Immature natural killer cell (primary cell): Measurements from ENCODE around the gene ZNF189. TPM values are rescaled to one million over a fixed set of nuclear protein-coding genes. Genes with fewer than 3 reads are reported as not detected.

ENCODE experiments used
- DNase-seq, 3 donors: peaks; one replicate each; pipeline ENCODE4 v3.0.0; 2022; ENCODE audit warnings: mixed read lengths in 1 of 3
- H3K27ac Mint-ChIP-seq, 6 donors: one replicate each; pipeline ENCODE4 v1.8.0; 2020; ENCODE audit warnings: mixed read lengths in 6 of 6, mild to moderate bottlenecking in 5 of 6, inconsistent platforms in 4 of 6, moderate library complexity in 3 of 6
- H3K27me3 Mint-ChIP-seq, 3 donors: one replicate each; pipeline ENCODE4 v1.8.0; 2020 to 2021; ENCODE audit warnings: low read depth in 3 of 3, mild to moderate bottlenecking in 3 of 3, mixed read lengths in 3 of 3, moderate library complexity in 3 of 3, inconsistent platforms in 1 of 3
- H3K36me3 Mint-ChIP-seq, 3 donors: one replicate each; pipeline ENCODE4 v1.8.0; 2020; ENCODE audit warnings: mixed read lengths in 3 of 3, inconsistent platforms in 2 of 3, mild to moderate bottlenecking in 2 of 3
- H3K4me1 Mint-ChIP-seq, 2 donors: one replicate each; pipeline ENCODE4 v1.8.0; 2020; ENCODE audit warnings: inconsistent platforms in 2 of 2, mild to moderate bottlenecking in 2 of 2, mixed read lengths in 2 of 2, moderate library complexity in 1 of 2
- H3K4me3 Mint-ChIP-seq, 5 donors: one replicate each; pipeline ENCODE4 v1.8.0; 2020; ENCODE audit warnings: mild to moderate bottlenecking in 5 of 5, mixed read lengths in 5 of 5, inconsistent platforms in 3 of 5, moderate library complexity in 3 of 5
- H3K9me3 Mint-ChIP-seq, 6 donors: one replicate each; pipeline ENCODE4 v1.8.0; 2020; ENCODE audit warnings: mild to moderate bottlenecking in 6 of 6, mixed read lengths in 6 of 6, inconsistent platforms in 4 of 6, moderate library complexity in 3 of 6
- polyA plus RNA-seq, 3 donors: library from polyadenylated mRNA; unstranded; fragments of 300-500 nt; fragmentation: Illumina TruSeq; gene quantifications; one replicate each; pipeline ENCODE4 v1.2.3, GENCODE V29; 2021

ZNF189 gene
- polyA plus RNA-seq, 3 donors from 2014 or later, result 0.60 to 3.1 TPM; not detected in 1

GRCh38 chr9:101388507-101388993 is 10.1 kb upstream of the ZNF189 start:
- Mint-ChIP-seq H3K27ac (peak overlapping the region in 1 of 6 donors; percentile 83), H3K27me3 (no peaks in the 10 kb centered on the region), H3K9me3 (peaks cover 6 to 14% (median 11%) of the 10 kb centered on the region in 6 donors), H3K4me3 (no peak overlapping the region), H3K4me1 (peaks cover 16 to 32% of the 10 kb centered on the region in 2 donors), H3K36me3 (peaks cover 13 to 40% (median 34%) of the 10 kb centered on the region in 3 donors)
- no peak for DNase-seq

GRCh38 chr9:101393135-101393534 is 5.5 kb upstream of the ZNF189 start:
- peaks cover 16 to 30% (median 28%) of the 10 kb centered on the region in 3 donors for H3K36me3 Mint-ChIP-seq
- no peak overlapping the region for H3K27ac Mint-ChIP-seq

GRCh38 chr9:101394687-101395086 is 4.0 kb upstream of the ZNF189 start:
- peaks cover 56 to 86% of the 10 kb centered on the region in 2 donors for H3K4me1 Mint-ChIP-seq
- H3K9me3 Mint-ChIP-seq, result peaks cover 0 to 5% (median 0%) of the 10 kb centered on the region in 6 donors
- no peak for DNase-seq
- peaks cover 12 to 28% (median 22%) of the 10 kb centered on the region in 3 donors for H3K36me3 Mint-ChIP-seq
- peak overlapping the region in 1 of 5 donors; percentile 1 for H3K4me3 Mint-ChIP-seq
- H3K27ac Mint-ChIP-seq, result peak overlapping the region in 1 of 6 donors; percentile 19
- peaks cover 3 to 7% (median 4%) of the 10 kb centered on the region in 3 donors for H3K27me3 Mint-ChIP-seq

More at GRCh38 chr9:101393135-101393534, 5.5 kb upstream of the ZNF189 start:
- H3K4me3 Mint-ChIP-seq, result peak overlapping the region in 1 of 5 donors; percentile 15
- H3K27me3 Mint-ChIP-seq, result peaks cover 0 to 3% (median 0%) of the 10 kb centered on the region in 3 donors
- DNase-seq, result no peak
- peaks cover 0 to 5% (median 0%) of the 10 kb centered on the region in 6 donors for H3K9me3 Mint-ChIP-seq
- H3K4me1 Mint-ChIP-seq, result peaks cover 44 to 74% of the 10 kb centered on the region in 2 donors

GRCh38 chr9:101397746-101398067 is 944 bp upstream of the ZNF189 start:
- peaks cover 69 to 90% of the 10 kb centered on the region in 2 donors for H3K4me1 Mint-ChIP-seq
- peak overlapping the region; percentile 99 to 100 (median 100) for H3K27ac Mint-ChIP-seq
- DNase-seq, result no peak
- H3K36me3 Mint-ChIP-seq, result peaks cover 28 to 35% (median 30%) of the 10 kb centered on the region in 3 donors
- peak overlapping the region; percentile 98 to 100 (median 100) for H3K4me3 Mint-ChIP-seq
- no peaks in the 10 kb centered on the region for H3K9me3 Mint-ChIP-seq
- peaks cover 3 to 7% (median 4%) of the 10 kb centered on the region in 3 donors for H3K27me3 Mint-ChIP-seq

DNA sequence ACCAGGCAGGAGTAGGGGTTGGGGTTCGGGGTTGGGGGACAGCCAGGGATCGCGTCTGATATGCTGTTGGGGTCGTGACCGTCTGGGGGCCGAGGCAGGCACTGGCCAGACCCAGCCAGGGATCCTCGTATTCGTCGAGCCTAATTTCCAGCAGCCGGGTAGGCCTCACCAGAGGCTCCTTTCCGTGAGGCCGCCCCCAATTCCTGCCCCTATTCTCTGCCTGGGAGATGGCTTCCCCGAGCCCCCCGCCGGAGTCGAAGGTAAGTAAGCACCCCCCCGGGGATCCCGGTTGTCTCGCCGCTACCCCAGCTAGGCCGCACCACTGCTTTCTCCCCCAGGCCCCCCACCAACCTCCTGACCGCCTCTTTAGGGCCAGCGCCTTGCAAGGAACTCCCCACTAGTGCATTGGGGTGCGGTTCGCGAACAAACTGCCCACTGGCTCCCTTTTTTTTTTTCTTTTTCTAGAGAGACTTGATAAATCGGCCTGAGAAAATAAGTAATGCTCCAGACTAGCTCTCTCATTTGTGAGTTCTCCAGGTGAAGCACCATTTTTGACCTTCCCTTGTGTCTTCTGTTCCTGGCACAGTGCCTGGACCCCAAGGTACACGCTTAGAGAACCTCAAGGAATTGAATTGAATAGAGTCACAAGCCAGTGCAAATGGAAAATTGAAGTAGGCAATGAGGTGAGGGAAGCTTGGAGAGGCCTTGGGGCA is 435 bp downstream of the ZNF189 start:
- Mint-ChIP-seq H3K36me3 (peaks cover 40 to 46% (median 42%) of the 10 kb centered on the region in 3 donors), H3K27ac (peak overlapping the region; percentile 99 to 100 (median 100)), H3K9me3 (peaks cover 0 to 3% (median 0%) of the 10 kb centered on the region in 6 donors), H3K4me3 (peak overlapping the region; percentile 98 to 100 (median 100)), H3K27me3 (peaks cover 3 to 7% (median 4%) of the 10 kb centered on the region in 3 donors), H3K4me1 (peaks cover 70 to 94% of the 10 kb centered on the region in 2 donors)
- no peak for DNase-seq

- Mint-ChIP-seq H3K4me3 (peak overlapping the region; percentile 98 to 100 (median 100)), H3K4me1 (peaks cover 66 to 88% of the 10 kb centered on the region in 2 donors), H3K27me3 (peaks cover 3 to 7% (median 4%) of the 10 kb centered on the region in 3 donors), H3K9me3 (peaks cover 0 to 4% (median 1%) of the 10 kb centered on the region in 6 donors), H3K27ac (peak overlapping the region; percentile 99 to 100 (median 100)), H3K36me3 (peaks cover 43 to 47% (median 45%) of the 10 kb centered on the region in 3 donors)
- DNase-seq, result no peak
Observed at GRCh38 chr9:101399643-101399970, 956 bp downstream of the ZNF189 start.

DNA sequence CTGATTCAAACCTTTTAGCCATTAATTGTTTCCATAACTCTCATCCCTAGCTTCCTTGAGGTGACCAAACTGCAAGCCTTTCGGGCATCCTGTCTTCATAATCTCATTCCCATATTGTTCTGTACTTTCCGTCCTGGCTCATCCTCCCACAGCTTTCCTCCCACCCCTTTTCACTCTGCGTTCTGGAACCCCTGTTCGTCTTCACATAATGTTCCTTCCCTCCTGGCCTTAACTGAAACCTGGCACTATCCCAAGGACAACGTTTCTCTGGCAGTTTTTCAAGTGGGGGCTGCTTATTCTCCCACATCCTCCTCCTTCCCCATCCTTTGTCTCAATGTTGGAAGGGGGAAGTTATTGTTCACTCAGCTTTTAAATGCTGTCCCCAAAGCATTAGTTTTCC is 1.5 kb downstream of the ZNF189 start:
- peaks cover 63 to 83% of the 10 kb centered on the region in 2 donors for H3K4me1 Mint-ChIP-seq
- peak overlapping the region; percentile 50 to 100 (median 65) for H3K4me3 Mint-ChIP-seq
- peaks cover 3 to 5% (median 4%) of the 10 kb centered on the region in 3 donors for H3K27me3 Mint-ChIP-seq
- no peak for DNase-seq
- peak overlapping the region; percentile 8 to 87 (median 68) for H3K27ac Mint-ChIP-seq
- peaks cover 2 to 9% (median 6%) of the 10 kb centered on the region in 6 donors for H3K9me3 Mint-ChIP-seq
- peaks cover 45 to 47% (median 46%) of the 10 kb centered on the region in 3 donors for H3K36me3 Mint-ChIP-seq

DNA sequence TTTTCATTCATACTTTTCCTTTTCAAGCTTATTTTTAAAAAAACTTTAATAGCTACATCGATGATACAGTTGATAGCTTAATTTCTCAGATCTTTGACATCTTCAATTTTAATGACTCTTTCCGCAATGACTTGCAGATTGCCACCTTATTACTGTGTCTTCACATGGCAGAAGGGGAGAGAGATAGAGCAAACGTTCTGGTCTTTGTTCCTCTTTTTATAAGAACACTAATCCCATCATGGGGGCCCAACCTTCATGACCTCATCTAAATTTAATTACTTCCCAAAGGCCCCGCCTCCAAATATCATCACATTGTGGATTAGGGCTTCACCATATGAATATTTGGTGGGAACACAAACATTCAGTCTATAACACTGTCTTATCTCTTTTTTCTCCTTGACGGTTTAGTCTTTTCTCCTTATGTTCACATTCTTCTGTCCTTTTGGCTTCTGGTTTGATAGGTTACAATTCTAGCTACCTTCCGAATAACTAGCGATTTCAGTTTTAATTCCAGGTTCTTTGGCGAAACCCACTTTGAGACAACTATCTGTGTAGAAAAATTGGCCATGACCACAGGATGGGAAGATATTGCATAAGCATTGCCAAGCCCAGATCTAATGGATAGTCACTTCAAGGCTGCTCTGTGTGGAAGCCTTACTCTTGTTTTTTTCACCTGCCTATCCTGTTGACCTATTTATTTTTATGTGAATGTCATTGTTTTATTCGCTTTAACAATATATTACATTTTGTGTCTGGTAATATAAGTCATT is 5.0 kb downstream of the ZNF189 start:
- H3K27ac Mint-ChIP-seq, result no peak overlapping the region
- peaks cover 34 to 40% (median 37%) of the 10 kb centered on the region in 6 donors for H3K9me3 Mint-ChIP-seq
- H3K27me3 Mint-ChIP-seq, result peaks cover 0 to under 1% (median 0%) of the 10 kb centered on the region in 3 donors
- H3K4me3 Mint-ChIP-seq, result no peak overlapping the region
- peaks cover 32 to 48% of the 10 kb centered on the region in 2 donors for H3K4me1 Mint-ChIP-seq
- H3K36me3 Mint-ChIP-seq, result peaks cover 79 to 82% (median 80%) of the 10 kb centered on the region in 3 donors
- no peak for DNase-seq

GRCh38 chr9:101408374-101409078 is 9.9 kb downstream of the ZNF189 start:
- Mint-ChIP-seq H3K36me3 (peaks cover 65 to 81% (median 77%) of the 10 kb centered on the region in 3 donors), H3K27ac (no peak overlapping the region), H3K27me3 (peaks cover 0 to 2% (median 2%) of the 10 kb centered on the region in 3 donors), H3K9me3 (peaks cover 57 to 86% (median 79%) of the 10 kb centered on the region in 6 donors), H3K4me3 (no peak overlapping the region), H3K4me1 (peaks cover 0 to 5% of the 10 kb centered on the region in 2 donors)
- DNase-seq, result no peak

GRCh38 chr9:101409079-101409477 is 10.4 kb downstream of the ZNF189 start:
- Mint-ChIP-seq H3K27me3 (peaks cover 0 to 5% (median 3%) of the 10 kb centered on the region in 3 donors), H3K27ac (no peak overlapping the region), H3K4me3 (no peak overlapping the region), H3K36me3 (peaks cover 62 to 79% (median 74%) of the 10 kb centered on the region in 3 donors), H3K9me3 (peaks cover 58 to 92% (median 84%) of the 10 kb centered on the region in 6 donors), H3K4me1 (no peaks in the 10 kb centered on the region)
- DNase-seq, result no peak

DNA sequence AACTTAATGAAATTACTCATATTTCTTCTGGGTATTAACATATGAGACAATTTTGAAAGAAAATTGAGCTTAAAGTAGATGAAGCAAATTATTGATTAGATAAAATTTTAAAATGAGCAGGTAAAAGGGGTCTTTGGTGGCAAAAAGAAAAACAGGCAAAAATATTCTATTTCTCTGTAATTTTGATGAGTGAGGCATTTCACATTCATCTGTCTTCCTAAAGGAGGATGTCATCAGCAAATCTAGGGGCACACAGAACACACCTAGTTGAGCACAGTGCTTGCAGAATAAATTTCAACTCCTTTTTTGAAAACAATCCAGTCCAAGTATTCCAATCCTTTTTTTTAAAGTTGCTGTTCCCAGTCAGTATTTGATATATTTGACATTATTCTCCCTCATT is 16.2 kb downstream of the ZNF189 start:
- DNase-seq, result no peak
- Mint-ChIP-seq H3K4me3 (no peak overlapping the region), H3K36me3 (peaks cover 22 to 38% (median 31%) of the 10 kb centered on the region in 3 donors), H3K4me1 (no peaks in the 10 kb centered on the region), H3K9me3 (peaks cover 30 to 85% (median 80%) of the 10 kb centered on the region in 6 donors), H3K27ac (no peak overlapping the region), H3K27me3 (peaks cover 2 to 9% (median 5%) of the 10 kb centered on the region in 3 donors)

- Mint-ChIP-seq H3K4me1 (no peaks in the 10 kb centered on the region), H3K27me3 (peaks cover 2 to 7% (median 5%) of the 10 kb centered on the region in 3 donors), H3K4me3 (no peak overlapping the region), H3K36me3 (peaks cover 22 to 38% (median 30%) of the 10 kb centered on the region in 3 donors), H3K9me3 (peaks cover 31 to 79% (median 76%) of the 10 kb centered on the region in 6 donors), H3K27ac (no peak overlapping the region)
- DNase-seq, result no peak
Observed at GRCh38 chr9:101415578-101415977, 16.9 kb downstream of the ZNF189 start.

DNA sequence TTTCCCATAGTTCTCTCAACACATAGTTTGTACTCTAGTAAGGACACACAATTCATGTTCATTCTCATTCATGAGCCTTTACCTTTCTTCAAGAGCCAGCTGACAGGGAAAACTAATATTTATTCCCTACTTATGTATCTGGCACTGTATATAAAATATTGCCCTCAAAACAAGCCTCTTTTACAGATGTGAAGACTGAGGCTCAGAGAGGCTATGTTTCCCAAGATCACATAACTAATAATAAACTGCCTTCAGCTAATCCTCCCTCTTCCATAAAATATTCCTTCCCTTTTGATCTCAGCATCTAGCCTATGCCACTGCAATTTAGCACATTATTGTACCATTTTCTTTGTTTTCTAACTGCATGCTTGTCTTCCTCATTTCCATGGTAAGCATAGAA is 18.7 kb downstream of the ZNF189 start:
- Mint-ChIP-seq H3K4me3 (no peak overlapping the region), H3K36me3 (peaks cover 22 to 30% (median 26%) of the 10 kb centered on the region in 3 donors), H3K27ac (no peak overlapping the region)

More for the DNA sequence above, 18.7 kb downstream of the ZNF189 start:
- peaks cover 28 to 72% (median 66%) of the 10 kb centered on the region in 6 donors for H3K9me3 Mint-ChIP-seq
- H3K4me1 Mint-ChIP-seq, result no peaks in the 10 kb centered on the region
- H3K27me3 Mint-ChIP-seq, result peaks cover 2 to 7% (median 5%) of the 10 kb centered on the region in 3 donors
- no peak for DNase-seq
